ENCODE results near the gene CTNNB1. TPM values are rescaled to one million over a fixed set of nuclear protein-coding genes. Genes with fewer than 3 reads are reported as not detected.

Gene CTNNB1
- total RNA-seq, 1 donor from 2014 or later: 1,006 TPM

DNA sequence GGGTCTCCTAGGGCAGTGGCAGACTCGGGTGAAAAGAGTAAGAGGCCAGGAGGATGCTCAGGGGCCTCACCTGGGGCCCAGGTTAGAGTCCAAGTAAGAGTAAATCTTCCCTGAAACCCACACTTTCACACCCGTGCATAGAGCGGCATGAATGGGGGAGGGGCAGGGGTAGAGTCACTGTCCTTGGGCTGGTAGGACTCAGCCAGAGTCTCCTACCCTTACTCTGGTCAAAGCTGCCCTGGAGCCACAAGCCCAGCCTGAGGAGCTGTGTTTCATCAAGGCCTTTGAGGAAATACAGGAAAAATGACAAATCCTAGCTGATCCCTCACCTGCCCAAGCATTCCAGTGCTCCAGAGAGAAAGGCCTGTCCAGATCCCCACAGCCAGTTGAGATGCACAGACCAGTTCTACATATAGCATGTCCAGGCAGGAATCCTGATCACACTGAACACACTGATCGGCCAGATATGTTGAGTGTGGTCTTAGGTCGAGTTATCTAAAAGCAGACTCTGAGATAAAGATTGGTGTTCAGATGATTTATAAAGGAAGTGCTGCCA lies 16.7 kb upstream of the CTNNB1 start:
- DNase-seq (ENCODE audit: low read depth) (peak; percentile 62), FAIRE-seq (peak; percentile 82)
- Histone ChIP-seq H3K36me3 (ENCODE audit: control insufficient read depth, insufficient read depth, low read length) (no peaks in the 10 kb centered on the region), H3K4me3 (ENCODE audit: low read depth, low read length) (no peak overlapping the region), H3K27me3 (ENCODE audit: control insufficient read depth, insufficient read depth, low read length) (no peaks in the 10 kb centered on the region)
- TF ChIP-seq, protein P1, sequence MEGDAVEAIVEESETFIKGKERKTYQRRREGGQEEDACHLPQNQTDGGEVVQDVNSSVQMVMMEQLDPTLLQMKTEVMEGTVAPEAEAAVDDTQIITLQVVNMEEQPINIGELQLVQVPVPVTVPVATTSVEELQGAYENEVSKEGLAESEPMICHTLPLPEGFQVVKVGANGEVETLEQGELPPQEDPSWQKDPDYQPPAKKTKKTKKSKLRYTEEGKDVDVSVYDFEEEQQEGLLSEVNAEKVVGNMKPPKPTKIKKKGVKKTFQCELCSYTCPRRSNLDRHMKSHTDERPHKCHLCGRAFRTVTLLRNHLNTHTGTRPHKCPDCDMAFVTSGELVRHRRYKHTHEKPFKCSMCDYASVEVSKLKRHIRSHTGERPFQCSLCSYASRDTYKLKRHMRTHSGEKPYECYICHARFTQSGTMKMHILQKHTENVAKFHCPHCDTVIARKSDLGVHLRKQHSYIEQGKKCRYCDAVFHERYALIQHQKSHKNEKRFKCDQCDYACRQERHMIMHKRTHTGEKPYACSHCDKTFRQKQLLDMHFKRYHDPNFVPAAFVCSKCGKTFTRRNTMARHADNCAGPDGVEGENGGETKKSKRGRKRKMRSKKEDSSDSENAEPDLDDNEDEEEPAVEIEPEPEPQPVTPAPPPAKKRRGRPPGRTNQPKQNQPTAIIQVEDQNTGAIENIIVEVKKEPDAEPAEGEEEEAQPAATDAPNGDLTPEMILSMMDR (IDR thresholded peaks at IDR 0.05; ENCODE audit: insufficient read depth, low read length, severe bottlenecking): no peak

DNA sequence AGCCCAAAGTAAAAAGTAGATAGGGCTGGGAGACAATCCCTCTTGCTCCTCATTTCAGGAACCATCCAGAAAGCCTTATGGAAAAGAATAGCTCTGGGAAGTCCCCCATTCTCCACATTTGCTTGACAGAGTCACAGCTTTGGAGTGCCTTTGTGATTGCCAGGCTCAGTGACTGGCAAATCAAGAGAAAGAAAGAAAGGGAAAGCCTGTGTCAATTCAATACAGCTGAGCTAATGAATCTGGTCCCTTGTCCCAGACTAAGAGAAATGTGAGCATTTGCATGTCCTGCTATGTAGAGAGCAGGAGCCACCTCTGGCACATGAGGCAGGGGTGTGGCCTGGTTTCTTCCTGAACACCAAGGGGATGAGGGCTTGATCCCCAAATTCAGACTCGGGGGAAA lies 14.9 kb upstream of the CTNNB1 start:
- TF ChIP-seq, protein P1 (IDR thresholded peaks at IDR 0.05; ENCODE audit: insufficient read depth, low read length, severe bottlenecking): no peak
- Histone ChIP-seq H3K36me3 (ENCODE audit: control insufficient read depth, insufficient read depth, low read length) (no peaks in the 10 kb centered on the region), H3K27me3 (ENCODE audit: control insufficient read depth, insufficient read depth, low read length) (no peaks in the 10 kb centered on the region), H3K4me3 (ENCODE audit: low read depth, low read length) (no peak overlapping the region)
- FAIRE-seq (no peak), DNase-seq (ENCODE audit: low read depth) (no peak)

DNA sequence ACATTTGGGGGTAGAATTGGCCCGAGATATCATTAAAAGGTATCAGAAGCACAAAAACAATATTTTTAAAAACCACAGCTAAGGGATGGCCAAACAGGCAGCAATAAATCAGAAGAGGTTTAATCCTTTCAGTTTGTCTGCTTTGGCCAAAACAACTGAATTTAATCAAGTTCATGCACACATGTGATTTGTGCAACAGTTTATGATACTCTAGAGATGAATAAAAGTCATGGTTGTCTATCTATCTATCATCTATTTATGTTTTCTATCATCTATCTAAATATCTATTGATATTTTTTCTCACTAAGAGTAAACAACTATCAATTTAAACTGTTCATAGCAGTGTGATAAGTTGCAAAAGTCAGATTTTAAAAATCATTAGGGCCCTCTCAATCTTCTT lies 13.0 kb upstream of the CTNNB1 start:
- TF ChIP-seq, protein P1 (IDR thresholded peaks at IDR 0.05; ENCODE audit: insufficient read depth, low read length, severe bottlenecking): no peak
- H3K4me3 ChIP-seq (ENCODE audit: low read depth, low read length): no peak overlapping the region
- no peaks in the 10 kb centered on the region for H3K36me3 ChIP-seq (ENCODE audit: control insufficient read depth, insufficient read depth, low read length)
- DNase-seq (ENCODE audit: low read depth): no peak
- no peaks in the 10 kb centered on the region for H3K27me3 ChIP-seq (ENCODE audit: control insufficient read depth, insufficient read depth, low read length)
- FAIRE-seq: no peak

DNA sequence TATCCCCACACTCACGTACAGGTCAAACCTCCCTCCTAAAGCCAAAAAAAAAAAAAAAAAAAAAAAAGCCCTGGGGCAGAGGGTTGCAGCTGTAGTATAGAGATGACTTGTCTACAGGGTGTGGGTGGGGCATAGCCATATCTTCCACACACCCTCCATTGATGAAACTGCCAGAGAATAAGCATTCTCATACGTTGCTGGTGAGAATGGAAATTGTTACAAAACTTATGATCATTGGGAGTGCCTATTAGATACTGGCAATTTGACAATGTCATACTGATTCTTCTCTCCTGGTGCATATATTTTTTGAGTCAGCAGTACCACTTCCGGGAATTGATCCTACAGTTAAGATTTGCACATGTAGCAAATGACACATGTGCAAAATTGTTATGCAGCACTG lies 11.0 kb upstream of the CTNNB1 start:
- Histone ChIP-seq H3K4me3 (ENCODE audit: low read depth, low read length) (no peak overlapping the region), H3K36me3 (ENCODE audit: control insufficient read depth, insufficient read depth, low read length) (no peaks in the 10 kb centered on the region), H3K27me3 (ENCODE audit: control insufficient read depth, insufficient read depth, low read length) (no peaks in the 10 kb centered on the region)
- TF ChIP-seq, protein P1 (IDR thresholded peaks at IDR 0.05; ENCODE audit: insufficient read depth, low read length, severe bottlenecking): no peak
- FAIRE-seq (no peak), DNase-seq (ENCODE audit: low read depth) (no peak)

DNA sequence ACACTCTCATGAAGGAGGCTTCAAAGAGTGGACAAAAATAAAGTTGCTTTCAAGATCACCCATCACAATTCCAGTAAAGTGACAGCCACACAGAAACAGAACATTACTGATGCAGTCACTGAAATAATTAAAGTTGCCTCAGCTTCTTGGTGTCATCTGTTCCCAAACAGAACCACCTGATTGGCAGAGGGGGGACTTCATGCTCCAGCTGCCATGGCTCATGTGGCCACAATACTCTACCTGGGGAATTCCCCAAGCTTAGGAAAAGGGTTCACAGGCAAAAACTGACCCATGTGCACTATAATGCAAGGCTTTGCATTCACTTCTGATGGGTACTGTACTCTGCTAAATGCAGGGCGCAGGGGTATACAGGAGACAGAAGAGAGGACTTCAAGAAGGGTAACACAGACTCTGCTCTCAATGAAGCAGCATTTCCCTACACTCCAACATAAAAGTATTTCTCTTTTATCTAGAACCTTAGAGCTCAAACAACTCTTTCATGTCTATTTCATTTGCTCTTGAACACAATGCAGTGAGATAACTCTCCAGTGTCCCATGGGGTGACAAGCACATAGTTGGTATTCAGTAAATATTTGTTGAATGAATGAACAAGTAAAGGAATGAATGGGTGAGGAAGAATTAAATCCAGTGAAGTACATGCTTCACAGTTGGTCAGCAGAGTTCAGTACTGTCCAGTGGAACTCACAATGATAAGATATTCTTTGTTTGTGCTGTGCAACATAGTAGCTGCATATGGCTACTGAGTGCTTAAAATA lies 8.6 kb upstream of the CTNNB1 start:
- FAIRE-seq (no peak), DNase-seq (ENCODE audit: low read depth) (no peak)
- no peaks in the 10 kb centered on the region for H3K27me3 ChIP-seq (ENCODE audit: control insufficient read depth, insufficient read depth, low read length)
- H3K4me3 ChIP-seq (ENCODE audit: low read depth, low read length): no peak overlapping the region
- TF ChIP-seq, protein P1 (IDR thresholded peaks at IDR 0.05; ENCODE audit: insufficient read depth, low read length, severe bottlenecking): no peak
- H3K36me3 ChIP-seq (ENCODE audit: control insufficient read depth, insufficient read depth, low read length): no peaks in the 10 kb centered on the region

All from bronchial epithelial cell (primary cell).